HL-60 (cell line): ENCODE data around the gene UBR2.
"Not testable (repeated sequence)": the region's sequence is repeated elsewhere in the genome, so short reads cannot be mapped to it uniquely, and the experiment has no call there.

ENCODE experiments used
- DNase-seq, 2 experiments: peaks; one replicate each; pipeline ENCODE4 v3.0.0-alpha.2; 2010 to 2020; ENCODE audit warnings: low read depth in 1 of 2, low spot score in 1 of 2
- H3K27ac ChIP-seq: fragments of 250-450 bp; sonication (Bioruptor Pico); replicated peaks from 2 replicates; pipeline ENCODE4 v1.5.1; 2020; ENCODE audit warnings: mild to moderate bottlenecking, moderate library complexity
- H3K27me3 ChIP-seq: fragments of 250-450 bp; sonication (Bioruptor Pico); 2 replicates; pipeline ENCODE4 v1.5.1; 2021; ENCODE audit warnings: mild to moderate bottlenecking, moderate library complexity; ENCODE audit not compliant: insufficient read depth, poor library complexity, severe bottlenecking
- H3K4me3 ChIP-seq: replicated peaks from 2 replicates; pipeline ENCODE4 v1.5.1; 2011; ENCODE audit warnings: mild to moderate bottlenecking, control low read depth, low read length; ENCODE audit not compliant: insufficient read depth
- CTCF ChIP-seq: IDR thresholded peaks from one replicate; pipeline ENCODE4 v1.5.1; 2011; ENCODE audit warnings: low read length, control low read depth, inconsistent platforms; ENCODE audit not compliant: insufficient read depth
- GABPA ChIP-seq: IDR thresholded peaks from 2 replicates; pipeline ENCODE4 v1.6.1; 2012; ENCODE audit warnings: low read depth
- POLR2AphosphoS5 ChIP-seq: IDR thresholded peaks from 2 replicates; pipeline ENCODE4 v1.6.1; 2012; ENCODE audit warnings: low read depth
- REST ChIP-seq: IDR thresholded peaks from 2 replicates; pipeline ENCODE4 v1.6.1; 2012; ENCODE audit warnings: low read depth; ENCODE audit not compliant: insufficient replicate concordance
- SPI1 ChIP-seq: IDR thresholded peaks from 2 replicates; pipeline ENCODE4 v1.6.1; 2012; ENCODE audit warnings: low read depth, mild to moderate bottlenecking, borderline replicate concordance

UBR2 gene

GRCh38 chr6:42698217-42698616 lies 134.4 kb downstream of the UBR2 start:
- DNase-seq, result no peak
- H3K27me3 ChIP-seq, result no peaks in the 10 kb centered on the region
- no peak overlapping the region for H3K27ac ChIP-seq
- no peak overlapping the region for H3K4me3 ChIP-seq
- TF ChIP-seq SPI1 (no peak), CTCF (no peak), GABPA (no peak), REST (no peak), POLR2AphosphoS5 (no peak)

GRCh38 chr6:42702200-42702599 lies 138.4 kb downstream of the UBR2 start:
- DNase-seq, result no peak
- no peak overlapping the region for H3K27ac ChIP-seq
- TF ChIP-seq SPI1 (no peak), GABPA (no peak), POLR2AphosphoS5 (no peak), REST (no peak), CTCF (no peak)

GRCh38 chr6:42702786-42703185 lies 139.0 kb downstream of the UBR2 start:
- not testable (repeated sequence) for DNase-seq, H3K27ac ChIP-seq, H3K4me3 ChIP-seq, H3K27me3 ChIP-seq

More at GRCh38 chr6:42702200-42702599, 138.4 kb downstream of the UBR2 start:
- Histone ChIP-seq H3K27me3 (no peaks in the 10 kb centered on the region), H3K4me3 (no peak overlapping the region)

GRCh38 chr6:42704251-42704936 lies 140.6 kb downstream of the UBR2 start:
- Histone ChIP-seq H3K4me3 (no peak overlapping the region), H3K27me3 (no peaks in the 10 kb centered on the region), H3K27ac (no peak overlapping the region)
- DNase-seq, result no peak
- TF ChIP-seq GABPA, result no peak
- TF ChIP-seq POLR2AphosphoS5, result no peak
- TF ChIP-seq REST, result no peak
- no peak for TF ChIP-seq CTCF
- TF ChIP-seq SPI1, result no peak
